Left ventricle myocardium superior (tissue), 1 donor: Measurements from ENCODE around the gene PNKP. TPM values are rescaled to one million over a fixed set of nuclear protein-coding genes. Genes with fewer than 3 reads are reported as not detected.

Source experiments
- ATAC-seq: fragments of 200-7000 bp; cut with Tn5 transposase; one replicate; pipeline ENCODE4 v1.9.1; 2020; ENCODE audit warnings: mild to moderate bottlenecking, moderate library complexity
- DNase-seq: peaks from one replicate; pipeline ENCODE4 v3.0.0-alpha.2; 2020
- intact Hi-C: fragments of 100-400 bp; cut with micrococcal nuclease; formaldehyde crosslinking; loops from one replicate; pipeline ENCODE4 v1.11.0; 2022
- total RNA-seq: library from RNA; stranded (reverse); fragmentation: NEBNext Ultra II Directional; extraction: Animal tissue kit (Norgen Biotek cat#: 25700); gene quantifications from one replicate; pipeline ENCODE4 v1.2.1, GENCODE V29; 2021
- donor health status: DM: no; HTN: yes; CAD: no; lungs with severe emphysema.

Gene PNKP
- total RNA-seq, 1 donor from 2014 or later, result 39.1 TPM

DNA sequence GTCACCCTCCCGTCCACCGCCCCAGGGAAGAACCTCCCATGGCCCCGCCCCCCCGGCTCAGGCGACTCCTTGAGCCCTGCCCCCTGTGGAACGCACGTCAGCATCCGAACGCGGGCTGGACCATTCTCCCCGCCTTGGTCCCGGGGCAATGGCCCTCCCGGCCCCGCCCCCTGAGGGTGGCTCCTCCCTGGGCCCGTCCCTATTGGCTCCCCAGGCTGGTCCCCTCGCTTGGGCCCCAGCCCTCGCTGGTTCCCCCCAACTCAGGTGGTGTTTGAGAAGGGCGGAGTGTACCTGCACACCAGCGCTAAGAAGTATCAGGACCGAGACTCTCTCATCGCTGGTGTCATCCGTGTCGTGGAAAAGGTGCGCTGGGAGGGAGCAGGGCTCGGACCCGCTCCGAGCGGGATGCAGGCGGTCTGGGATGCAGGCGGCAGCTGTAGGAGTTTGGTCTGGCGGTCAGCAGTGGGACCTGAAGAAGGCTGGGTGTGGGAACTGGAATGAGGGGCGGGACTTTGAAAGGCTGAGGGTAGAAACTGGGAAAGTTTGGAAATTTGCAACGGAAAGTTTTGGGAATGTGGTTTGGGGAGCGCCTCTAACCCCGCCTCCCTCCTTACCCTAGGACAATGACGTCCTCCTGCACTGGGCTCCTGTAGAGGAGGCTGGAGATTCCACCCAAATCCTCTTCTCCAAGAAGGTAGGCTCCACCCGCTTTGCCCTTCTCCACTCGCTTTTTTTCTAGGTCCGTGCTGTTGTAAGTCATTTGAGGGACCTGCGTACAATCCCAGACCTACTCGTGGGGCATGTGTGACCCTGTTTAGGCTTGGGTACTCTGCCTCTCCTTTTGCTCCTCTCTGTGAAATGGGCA is 10.7 kb upstream of the PNKP start:
- ATAC-seq, result peak; percentile 73
- intact Hi-C loops, result no loop called here

DNA sequence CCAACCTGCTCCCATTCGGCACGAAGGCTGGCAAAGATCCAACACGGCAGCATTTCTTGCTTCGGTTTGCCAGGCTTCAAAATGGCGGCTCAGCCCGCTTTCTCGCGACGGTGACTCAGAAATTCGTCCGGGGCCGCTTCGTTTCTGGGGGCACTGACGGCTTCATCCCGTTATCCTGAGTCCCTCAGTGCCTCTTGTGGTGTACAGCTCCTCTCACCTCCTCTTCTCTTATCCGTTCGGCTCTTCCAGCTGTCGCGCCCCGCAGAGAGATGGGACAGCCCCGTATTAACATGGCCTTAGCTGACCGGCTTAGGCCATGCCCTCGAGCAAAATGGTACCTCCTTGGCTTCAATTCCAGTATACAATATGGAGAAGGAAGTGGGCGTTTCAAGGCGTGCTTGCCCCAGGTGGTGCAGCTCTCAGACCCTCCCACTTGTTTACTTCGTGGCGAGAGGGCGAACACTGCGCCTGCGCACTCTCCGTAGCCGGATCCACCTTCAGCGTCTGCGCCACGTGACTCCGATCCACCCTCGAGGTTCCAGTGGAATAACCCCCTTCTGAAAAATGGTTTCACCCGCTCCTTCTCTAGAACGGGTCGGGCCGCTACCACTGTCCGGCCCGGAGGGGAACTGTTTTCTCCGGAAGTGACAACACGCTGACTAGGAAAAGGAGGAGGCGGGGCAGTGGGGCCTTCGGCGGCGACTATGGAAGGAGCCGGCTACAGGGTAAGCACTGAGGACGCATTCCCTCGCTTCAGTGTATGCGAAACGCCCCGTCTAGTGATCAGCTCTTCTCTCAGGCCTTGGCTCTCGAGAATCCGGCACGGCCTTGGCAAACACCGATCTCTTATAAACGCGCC is 9.9 kb upstream of the PNKP start, which contains the start of the genes AKT1S1 and TBC1D17:
Gene AKT1S1, minus strand, starts transcription at position 336 of the 859 bp plus-strand sequence. CDS start 4,060 bp downstream, outside the sequence.
Gene TBC1D17, plus strand, starts transcription at position 683 of the 859 bp plus-strand sequence. Its CDS starts 22 bp downstream, at position 705.
- DNase-seq, result peak; percentile 99
- peak; percentile 78 for ATAC-seq
- intact Hi-C loops, result no loop called here

More for the DNA sequence above, 10.7 kb upstream of the PNKP start:
- peak; percentile 99 for DNase-seq

DNA sequence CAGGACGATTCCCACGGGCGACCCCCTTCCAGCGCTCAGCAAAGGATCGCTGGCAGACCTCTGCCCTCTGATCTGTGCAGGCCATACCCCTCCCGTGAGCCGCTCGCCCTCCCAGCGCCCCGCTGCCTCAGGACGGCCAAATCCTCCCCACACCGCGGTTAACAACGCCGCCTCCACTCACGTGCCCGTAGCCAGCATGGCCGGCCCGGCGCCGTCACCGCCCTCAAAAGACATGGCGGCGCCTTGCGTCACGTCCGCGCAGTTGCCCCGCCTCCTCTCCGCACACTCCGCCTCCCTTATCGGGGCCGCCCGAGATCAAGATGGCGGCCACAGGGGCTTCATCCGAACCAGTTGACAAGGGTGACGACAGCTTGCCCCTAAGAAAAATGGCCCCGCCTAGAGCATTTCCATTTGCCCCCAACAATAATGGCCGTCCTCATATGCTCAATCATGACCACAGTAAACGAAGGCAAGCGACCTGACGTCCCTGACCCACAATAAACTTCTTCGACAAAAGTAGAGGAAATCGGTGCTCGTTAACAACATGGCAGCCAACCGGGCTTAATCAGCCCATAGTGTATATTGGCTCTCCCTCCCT is 9.1 kb upstream of the PNKP start:
- peak; percentile 77 for ATAC-seq
- intact Hi-C loops, result no loop called here
- DNase-seq, result peak; percentile 99

DNA sequence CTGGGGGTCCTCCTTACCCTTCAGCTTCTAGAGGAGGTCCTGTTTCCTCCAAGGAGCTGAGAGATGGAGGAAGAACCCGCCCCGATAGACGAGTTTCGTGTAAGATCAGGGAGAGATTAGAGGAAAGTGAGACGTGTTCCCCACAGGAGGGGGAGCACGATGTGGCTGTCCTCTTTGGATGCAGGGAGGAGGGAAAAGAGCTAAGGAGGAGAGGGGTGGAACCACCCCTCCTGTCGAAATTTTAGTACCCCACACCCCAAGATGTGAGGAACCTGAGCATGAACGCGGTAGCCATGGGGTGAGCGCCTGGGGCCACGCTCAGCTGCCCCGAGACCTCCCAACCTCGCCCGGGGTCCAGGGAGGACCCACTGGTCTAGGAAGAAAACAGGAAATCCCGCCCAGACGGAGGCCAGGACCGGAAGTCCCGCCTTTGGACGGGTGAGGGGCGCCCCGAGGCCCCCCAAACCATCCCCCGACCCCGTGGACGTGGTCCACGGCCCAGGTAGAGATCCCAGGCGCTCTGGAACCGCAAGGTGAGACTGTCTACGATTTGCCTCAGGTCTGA is 8.6 kb upstream of the PNKP start:
- intact Hi-C loops, result no loop called here
- peak; percentile 11 for ATAC-seq
- peak; percentile 81 for DNase-seq

DNA sequence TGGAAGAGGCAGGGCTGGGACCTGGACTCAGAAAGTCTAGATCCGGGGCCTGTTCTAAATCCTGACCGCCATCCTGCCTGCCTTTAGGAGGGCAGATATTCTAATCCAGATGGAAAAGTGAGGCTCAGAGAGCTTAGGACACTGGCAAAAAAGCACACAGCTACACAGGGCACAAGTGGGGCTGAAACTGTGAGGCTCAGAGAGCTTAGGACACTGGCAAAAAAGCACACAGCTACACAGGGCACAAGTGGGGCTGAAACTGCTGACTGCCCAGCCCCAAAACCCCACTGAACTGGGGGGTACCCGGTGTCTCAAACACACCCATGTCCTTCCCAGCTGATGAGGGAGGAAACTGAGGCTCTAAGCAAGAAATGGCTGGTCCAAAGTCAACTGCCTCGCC is 7.8 kb upstream of the PNKP start:
- intact Hi-C loops, result no loop called here
- DNase-seq (no peak), ATAC-seq (no peak)

DNA sequence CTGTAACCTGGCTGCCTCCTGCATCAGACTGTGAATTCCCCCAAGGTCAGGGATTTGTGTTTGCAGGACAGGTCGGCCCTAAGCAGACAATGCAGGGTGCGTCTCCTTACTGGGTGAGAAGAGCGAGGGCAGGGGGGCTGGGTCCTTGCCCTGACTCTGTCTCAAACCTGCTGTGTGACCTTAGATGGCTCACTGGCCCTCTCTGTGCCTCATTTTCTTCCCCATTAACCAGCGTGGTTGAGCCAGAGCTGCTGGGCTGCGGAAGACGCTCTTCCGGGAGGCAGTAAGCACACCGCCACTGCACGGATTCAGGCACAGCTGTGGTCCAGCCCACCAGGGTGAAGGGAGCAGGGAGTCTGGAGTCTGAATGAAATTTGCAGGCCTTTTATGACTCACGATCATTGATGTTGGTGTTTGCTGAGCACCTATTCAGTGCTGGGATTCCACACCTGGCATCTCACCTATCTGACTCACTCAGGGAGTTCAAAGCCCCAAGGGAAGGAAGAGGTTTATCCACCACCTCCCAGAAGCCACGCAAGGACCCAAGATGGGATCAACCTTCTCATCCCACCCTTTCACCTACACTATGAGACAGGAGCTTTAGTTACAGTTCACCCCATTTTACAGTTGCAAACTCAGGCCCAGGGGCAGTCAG is 7.3 kb upstream of the PNKP start:
- intact Hi-C loops, result no loop called here
- no peak for DNase-seq
- no peak for ATAC-seq

DNA sequence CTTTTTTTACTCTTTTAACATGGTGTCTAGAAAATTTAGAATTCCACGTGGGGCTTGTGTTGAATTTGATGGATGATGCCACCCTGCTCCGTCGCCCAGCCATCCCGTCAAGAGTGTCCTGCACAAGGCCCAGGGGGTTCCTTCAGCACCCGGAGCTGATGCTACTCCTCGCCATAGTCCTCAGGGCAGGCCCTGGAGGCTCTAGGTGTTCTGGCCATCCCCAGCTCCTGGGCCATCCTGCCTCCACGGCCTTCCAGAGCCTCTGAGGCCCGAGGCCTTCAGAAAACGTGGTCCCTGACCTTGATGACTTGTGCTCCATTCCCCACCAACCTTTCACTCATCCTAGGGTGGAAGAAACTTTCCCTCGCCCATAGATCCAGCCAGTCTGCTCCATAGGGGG is 6.5 kb upstream of the PNKP start:
- no peak for ATAC-seq
- intact Hi-C loops, result no loop called here
- DNase-seq, result no peak

DNA sequence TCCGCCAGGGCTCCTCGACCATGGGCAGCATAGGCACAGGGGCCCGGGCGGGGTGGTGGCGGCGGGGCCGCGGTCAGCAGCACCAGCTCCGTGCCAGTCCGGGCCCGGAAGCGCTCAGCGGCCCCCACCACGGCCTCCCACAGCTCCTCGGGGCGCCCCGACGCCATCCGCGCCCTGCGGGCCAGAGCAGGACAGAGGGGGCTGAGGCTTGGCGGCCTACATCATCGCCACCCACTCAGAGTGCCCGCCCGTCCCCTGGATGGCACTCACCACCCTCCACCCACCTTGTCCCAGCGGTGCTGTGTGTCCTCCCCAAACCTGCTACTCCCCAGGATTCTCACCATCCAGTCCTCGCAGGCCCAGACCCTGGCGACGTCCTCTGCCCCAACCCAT is 5.7 kb upstream of the PNKP start:
- intact Hi-C loops, result no loop called here
- ATAC-seq (no peak), DNase-seq (peak; percentile 29)

DNA sequence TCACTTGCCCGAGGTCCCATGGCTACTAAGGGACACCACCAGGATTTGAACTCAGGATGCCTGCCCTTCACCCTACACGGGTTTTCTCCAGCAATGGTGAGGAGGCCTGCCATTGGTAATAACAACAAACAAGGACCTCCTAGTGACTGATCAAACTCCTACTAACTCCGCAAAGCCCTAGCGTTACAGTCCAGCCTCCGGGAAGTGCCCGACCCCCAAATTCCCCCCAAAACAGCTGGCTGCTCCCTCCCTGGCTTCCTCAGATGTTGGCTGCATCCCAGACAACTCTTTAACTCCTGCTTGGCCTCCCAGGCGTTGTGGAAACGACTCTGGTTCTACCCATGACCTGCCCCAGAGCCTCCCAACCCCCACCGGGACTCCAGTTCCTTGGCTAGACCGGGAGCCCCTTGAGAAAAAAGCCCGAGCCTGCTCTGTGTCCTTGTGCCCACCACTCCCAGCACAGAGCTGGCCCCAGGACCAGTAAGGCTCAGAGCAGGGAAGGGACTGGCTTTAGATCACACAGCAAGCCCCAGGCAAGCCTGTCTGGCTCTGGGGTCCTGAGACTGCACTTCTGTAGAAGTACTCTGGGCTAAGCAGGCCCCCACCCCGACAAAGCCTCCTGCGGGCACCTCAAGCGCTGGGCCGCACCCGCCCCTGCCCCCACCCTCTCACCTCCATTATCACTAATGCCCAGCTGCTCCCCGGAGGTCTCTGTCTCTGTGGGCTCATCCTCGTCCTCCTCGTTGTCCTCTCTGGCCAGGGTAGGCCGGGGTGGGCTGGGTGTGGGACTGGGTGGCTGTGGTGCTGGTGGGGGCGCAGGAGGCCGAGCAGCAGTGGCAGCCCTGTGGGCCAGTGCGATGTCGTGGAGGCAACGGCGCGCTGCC is 5.1 kb upstream of the PNKP start:
- intact Hi-C loops, result no loop called here
- DNase-seq (no peak), ATAC-seq (no peak)

DNA sequence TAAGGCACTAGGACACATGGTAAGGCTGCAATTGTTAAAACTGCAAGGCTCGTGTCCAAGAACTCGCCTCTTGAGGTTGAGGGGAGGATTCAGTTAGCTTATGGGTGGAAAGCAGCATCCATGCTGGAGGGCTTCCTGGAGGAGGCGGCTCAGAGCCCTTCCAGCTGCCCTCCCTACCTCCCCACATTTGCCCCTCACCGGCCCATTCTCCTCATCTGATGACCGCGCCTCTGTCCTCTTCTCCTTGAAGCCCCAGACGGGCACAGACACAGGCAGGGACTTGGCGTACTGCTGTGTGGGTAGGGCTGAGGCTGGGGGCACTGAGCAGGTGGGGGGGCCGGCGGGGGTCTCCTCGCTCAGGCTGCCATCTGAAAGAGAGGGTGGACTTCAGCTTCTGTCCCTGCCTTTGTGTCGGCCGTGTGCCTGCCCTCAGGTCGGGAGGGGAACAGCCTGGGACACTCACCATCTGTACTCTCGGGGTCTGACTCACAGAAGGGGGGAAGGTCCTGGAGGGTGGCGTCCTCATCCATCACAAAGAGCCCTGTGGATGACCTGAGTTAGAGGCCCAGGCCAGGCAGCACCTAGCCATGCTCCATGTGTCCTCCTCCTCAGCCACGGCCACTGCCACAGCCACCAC is 4.1 kb upstream of the PNKP start:
- intact Hi-C loops, result no loop called here
- DNase-seq (no peak), ATAC-seq (no peak)

DNA sequence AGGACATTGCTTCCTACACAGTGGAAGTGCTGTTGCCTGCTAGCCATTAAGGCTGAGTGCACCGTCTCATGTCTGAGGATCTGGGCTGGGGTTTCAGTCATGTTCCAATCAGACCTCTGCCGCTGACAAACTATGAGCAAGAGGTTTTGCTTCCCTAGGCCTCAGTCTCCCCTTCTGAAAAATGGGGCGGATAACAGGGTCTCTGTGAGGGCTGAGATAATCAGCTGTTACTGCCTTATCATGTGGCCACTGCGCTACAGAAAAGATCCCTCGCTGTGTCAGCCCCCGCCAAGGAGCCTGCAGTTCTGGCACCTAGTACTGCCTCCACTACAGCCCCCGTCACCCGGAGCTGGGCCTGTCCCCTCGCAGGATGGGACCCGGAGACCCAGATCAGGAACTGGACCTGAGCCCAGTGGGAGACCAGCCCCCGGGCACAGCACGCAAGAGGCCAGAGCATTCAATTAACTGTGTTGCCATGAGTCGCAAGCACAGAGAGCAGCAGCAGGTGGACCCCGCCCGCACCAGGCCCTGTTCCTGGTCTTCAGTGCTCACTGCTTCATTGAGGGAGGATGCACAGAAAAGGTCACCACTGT is 3.0 kb upstream of the PNKP start:
- no peak for ATAC-seq
- intact Hi-C loops, result no loop called here
- DNase-seq, result no peak

DNA sequence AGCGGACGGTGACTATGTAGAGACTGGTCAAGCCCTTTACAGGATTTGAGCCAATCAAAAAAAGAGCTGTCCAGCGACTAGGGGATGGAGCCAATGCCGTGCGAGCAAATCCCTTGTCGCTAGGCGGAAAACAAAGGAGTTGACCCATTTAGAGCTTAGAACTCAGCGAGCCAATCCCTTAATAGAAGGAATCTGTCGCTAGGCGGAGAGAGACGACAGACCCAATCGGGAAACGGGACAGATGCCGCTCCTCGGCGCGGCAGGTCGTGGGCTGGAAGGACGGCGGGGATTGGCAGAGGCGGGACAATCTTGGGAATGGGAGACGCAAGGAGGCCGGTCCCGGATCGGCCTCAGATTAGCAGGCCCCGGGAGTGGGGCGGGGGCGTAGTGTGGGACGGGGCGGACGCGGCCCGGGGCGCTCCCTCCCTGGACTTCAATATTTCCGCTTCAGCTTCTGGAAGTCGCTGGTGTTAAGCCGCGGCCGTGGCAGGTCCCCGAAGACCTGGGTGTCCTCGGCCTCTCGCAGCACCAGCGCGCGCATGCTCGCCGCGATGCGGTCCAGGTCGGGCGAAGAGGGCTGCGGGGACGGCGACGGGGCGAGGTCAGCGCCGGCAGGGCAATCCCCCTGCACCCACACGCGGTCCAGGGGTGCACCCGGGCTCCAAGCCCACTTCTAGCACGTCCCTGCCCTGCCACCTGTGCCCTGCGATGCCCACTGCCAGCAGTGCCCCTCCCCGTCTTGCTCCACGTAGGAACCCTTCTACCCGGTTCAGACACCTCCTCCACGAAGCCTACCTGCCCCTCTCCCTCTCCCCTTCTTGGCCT is 2.3 kb upstream of the PNKP start:
- ATAC-seq (peak; percentile 75), DNase-seq (peak; percentile 96)
- intact Hi-C loops, result no loop called here

DNA sequence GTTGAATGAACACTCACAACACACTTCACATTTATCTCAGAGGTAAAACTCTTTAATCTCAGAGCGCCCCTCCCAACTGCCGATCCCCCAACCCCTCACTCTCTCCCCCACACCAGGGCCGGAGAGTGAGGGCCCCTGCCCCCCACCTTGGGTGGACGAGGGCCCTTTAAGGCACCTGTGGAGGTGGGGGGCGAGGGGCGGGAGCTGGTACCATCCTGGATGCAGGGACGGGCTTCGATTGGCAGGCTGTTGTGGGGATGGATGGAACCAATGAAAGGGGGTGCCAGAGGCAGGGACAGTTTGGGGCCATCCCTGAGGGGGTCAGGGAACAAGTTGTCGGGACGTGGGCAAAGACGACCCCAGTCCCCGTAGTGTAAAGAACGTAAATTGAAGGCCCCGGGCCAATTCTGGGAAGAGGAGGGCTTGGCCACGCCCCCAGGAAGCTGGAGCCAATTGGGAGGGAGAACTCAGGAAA is 1.7 kb upstream of the PNKP start:
- ATAC-seq (peak; percentile 22), DNase-seq (no peak)
- intact Hi-C loops, result no loop called here

DNA sequence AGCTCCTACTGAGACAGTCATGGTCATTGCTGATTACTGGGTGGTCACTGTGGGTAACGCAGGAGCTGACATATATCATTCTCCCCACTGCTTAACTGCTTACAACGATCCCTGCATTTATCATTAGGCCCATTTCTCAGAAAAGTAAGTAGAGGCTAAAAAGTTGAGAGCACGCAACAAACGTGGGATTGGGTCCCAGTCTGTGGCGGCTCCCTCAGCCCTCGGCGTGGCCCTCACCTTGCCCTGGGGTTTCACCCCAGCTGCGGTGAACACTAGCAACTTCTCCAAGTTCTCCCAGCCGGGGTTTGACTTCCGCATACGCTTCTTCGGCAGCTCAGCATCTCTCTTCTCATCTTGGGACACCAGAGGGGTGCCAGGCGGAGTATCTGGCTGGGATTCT is 2.5 kb downstream of the PNKP start:
- ATAC-seq, result no peak
- no peak for DNase-seq
- intact Hi-C loops, result no loop called here

DNA sequence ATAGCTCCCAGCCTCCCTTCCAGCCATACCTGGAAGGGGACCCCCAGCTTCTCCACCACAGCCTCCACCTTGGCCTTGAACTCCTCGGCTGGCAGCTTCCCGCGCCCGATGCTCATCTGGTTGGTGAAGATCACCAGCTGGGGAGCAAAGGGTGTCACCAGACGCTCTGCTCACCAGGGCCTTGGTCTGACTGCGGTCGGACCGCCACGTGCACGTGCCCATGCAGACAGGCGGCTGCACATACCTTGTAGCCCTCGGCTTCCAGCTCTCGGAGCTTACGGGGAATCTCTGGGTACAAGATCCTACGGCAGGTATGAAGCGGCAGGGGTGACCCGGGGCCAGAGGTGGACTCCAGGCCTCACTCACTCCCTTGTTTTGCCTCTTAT is 3.4 kb downstream of the PNKP start:
- ATAC-seq, result no peak
- DNase-seq, result no peak
- intact Hi-C loops, result no loop called here

DNA sequence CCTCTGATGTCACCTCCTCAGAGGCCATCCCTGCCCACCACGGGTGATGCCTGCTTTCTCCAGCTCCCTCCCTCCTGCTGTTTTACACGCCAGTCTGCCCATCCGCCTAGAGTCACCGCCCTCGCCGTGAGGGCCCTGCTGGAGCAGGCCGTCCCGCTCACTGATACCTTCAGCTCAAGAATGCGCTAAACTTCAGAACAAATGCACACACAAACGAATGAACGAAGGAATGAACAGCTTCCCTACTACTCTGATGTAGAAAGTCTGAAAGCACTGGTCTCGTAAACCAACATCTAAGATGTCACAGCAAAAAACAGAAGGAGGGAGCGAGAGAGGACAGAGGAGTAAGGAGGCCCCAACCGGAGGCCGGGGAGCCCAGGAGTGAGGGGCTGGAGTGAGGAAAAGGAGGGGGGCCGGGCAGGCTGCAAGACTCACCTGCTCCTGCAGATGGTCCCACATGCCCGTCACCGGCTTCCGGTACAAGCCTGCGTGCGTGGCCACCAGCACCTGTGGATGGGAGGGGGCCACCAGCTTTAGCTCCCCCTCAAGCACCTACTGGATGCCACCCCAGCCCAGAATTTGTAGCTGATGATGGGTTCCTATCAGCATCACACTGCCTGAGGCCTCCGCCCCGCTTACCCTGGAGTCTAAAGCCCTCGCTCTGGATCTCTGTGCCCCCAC is 4.0 kb downstream of the PNKP start:
- intact Hi-C loops, result no loop called here
- ATAC-seq, result no peak
- no peak for DNase-seq
